CMK (cell line): Measurements from ENCODE around the gene DNAH8.
"Not testable (repeated sequence)": the region's sequence is repeated elsewhere in the genome, so short reads cannot be mapped to it uniquely, and the experiment has no call there.

Experiments used
- DNase-seq: peaks from one replicate; pipeline ENCODE4 v3.0.0-alpha.2; 2010; ENCODE audit warnings: low read depth

DNAH8 gene

GRCh38 chr6:38699702-38700101 lies 15.4 kb upstream of the DNAH8 start:
- DNase-seq: not testable (repeated sequence)

DNA sequence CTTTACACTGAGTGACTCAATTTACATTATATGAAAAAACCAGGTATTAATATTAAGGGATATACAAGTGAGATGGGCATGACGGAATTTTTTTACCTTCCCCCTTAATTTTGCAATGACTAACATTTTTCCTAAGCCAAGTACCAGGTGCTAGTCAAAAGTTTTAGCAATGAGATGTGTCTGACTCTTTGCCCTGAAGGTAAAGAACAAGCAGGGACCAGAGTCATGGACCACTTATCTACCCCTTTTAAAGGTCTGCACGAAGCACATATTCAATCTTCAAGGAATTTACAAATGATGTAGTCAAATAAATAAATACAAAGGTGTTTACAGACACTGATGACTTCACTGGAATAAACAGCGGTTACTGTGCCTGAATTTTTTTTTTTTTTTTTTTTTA lies 13.6 kb upstream of the DNAH8 start:
- no peak for DNase-seq

DNA sequence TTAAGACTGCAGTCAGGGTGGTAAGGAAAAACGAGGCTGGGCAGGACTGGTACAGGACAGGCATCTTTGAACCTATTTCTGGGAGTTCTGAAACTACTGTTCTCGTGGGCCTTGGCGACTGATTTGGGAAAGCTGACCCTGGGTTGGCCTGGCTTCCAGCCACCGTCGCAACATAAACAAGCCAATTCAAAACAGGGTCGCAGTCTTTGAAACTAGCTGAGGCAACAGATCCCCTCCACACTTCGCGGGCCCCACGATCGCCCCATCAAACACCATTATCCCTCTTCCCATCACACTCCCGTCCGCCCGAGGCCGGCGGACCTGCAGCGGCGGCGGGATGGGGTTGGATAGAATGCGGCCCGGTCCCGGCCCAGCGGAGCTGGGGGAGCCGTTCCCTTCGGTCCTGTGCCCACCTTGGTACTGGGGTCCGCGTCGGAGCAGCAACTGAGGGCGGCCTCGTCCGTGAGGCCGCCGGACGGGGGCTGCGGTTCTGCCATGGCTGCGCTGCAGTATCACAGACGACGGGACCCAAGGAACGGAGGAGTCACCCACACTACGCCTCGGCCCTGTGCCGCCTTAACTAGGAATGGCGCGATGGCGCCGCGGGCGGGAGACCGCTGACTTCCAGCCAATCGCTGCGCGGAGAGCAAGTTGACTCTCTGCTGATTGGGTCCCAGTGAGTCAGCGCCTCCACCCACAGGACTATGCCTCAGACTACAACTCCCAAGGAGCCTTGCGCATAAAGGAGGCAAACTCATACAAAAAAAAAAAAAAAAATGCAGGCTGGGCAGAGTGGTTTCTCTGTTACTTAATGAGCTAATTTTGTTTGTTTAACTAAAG lies 12.3 kb upstream of the DNAH8 start, which contains the start of gene GLO1:
GLO1 (minus strand) TSS at position 588 of the 840 bp plus-strand sequence; CDS start at position 497, 91 bp downstream.
- peak; percentile 97 for DNase-seq

- no peak for DNase-seq
These were observed 11.0 kb upstream of the DNAH8 start for GRCh38 chr6:38703949-38704590.

DNA sequence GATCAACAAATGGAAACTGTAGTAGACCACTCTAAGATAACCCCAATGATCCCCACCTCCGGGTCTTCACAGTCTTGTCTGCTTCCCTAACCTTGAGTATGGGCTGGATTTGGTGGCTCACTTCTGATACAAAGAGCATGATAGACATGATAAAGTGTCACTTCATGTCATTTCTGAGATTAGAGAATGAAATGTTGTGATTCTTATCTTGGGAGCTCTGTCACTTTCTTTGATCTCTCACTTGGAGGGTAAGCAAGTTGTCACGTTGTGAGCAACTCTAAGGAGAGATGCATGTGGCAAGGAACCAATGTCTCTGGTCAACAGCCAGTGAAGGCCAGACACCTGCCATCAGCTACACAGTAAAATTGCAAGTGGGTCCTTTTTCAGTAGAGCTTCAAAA lies 9.2 kb upstream of the DNAH8 start:
- DNase-seq: no peak

DNA sequence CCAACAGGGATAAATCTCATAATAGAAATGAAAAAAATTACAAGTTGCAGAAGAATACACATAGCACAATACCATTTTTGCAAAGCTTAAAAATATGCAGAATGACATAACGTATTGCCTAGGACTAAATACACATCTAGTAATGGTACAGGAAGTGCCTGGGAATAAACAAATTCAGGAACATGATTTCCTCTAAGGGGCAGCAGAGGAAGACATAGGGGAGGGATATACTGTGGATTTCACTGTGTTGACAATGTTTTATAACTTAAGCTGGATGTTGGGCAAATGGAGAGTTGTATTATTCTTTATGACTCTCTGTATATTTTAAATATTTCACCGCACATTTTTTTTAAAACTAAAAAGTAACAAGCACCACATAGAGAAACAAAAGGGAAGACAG lies 6.6 kb upstream of the DNAH8 start:
- DNase-seq: no peak

- DNase-seq: no peak
These were observed 1.3 kb upstream of the DNAH8 start for GRCh38 chr6:38713812-38714211.

DNA sequence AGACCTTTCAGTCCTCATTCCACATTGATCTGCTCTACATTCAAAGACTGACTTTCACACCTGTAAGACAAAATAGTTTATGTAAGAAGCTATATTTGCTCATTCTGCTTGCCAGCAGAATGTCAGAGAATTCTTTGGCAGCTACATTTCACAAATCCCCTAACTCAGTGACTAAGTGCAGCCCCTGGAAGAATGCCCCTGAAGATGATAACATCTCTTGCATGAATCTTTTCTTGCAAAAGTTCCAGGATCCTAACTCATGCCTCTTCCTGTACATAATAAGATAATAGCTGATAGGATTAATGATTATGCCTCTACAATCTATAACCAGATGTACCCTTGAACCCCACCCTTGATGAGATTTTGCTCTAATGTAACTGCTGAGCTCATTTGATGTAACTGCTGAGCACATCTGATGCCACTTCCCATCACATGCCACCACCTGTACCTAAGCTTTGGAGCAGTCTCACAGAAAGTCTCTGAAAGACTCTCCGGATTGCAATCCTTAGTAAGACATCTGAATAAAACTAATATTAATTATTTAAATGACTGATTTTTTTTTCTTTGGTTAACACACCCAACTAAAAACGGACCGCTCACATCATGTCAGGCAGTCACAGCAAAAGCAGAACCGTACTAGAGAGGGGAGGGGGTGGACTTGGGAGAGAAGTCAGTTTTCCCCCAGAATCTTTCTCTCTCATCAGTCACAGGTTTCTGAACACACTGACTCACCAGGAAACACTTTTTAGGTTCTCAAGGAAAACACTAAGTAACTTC lies 684 bp upstream of the DNAH8 start:
- DNase-seq: no peak

DNA sequence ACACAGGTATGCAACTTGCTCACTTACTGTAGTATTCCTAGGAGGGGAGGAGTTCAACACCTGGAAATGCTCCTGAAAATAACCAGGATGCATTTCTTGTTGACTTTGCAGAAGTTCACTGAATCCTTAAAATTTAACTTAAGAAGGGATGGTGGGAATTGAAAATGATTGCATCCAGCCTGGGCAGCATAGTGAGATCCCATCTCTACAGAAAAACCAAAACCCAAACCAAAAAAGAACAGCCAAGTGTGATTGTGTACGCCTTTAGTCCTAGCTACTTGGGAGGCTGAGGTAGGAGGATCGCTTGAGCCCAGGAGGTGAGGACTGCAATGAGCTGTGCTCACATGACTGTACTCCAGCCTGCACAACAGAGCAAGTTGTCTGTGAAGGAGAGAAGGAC lies 1.7 kb downstream of the DNAH8 start:
- no peak for DNase-seq

GRCh38 chr6:38719358-38719757 lies 4.2 kb downstream of the DNAH8 start:
- DNase-seq: no peak

- no peak for DNase-seq
These were observed 5.2 kb downstream of the DNAH8 start for GRCh38 chr6:38720295-38720694.

- no peak for DNase-seq
These were observed 6.9 kb downstream of the DNAH8 start for GRCh38 chr6:38722038-38722437.

DNA sequence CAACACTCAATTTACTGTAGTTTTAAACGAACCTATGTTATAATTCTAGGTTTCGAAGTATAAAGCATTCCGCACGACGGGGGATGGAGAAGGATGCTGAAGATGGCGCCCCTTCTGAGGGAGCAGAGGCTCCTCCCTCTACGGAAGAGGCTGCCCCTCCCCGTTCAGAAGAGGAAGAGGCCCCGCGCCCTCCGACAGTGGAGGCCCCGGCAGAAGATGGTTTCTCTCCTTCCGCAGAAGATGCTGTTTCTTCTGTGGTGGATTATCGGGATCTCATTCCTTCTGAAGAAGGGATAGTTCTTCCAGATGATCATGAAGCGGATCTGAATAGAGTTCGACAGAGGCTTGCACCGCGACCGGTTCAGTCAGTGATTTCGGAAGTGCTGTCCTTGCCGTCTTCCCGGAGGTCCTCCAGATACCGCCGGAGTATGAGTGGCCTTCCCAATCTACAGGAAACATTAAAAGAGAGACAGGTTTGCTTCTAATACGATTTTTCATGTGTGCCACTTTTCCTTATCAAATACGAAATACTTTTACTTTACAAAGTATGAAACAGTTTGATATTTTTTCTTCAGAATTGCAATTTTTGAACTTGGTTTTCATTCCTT lies 7.7 kb downstream of the DNAH8 start:
- DNase-seq: no peak

GRCh38 chr6:38723783-38724182 lies 8.7 kb downstream of the DNAH8 start:
- DNase-seq: no peak

- no peak for DNase-seq
These were observed 9.2 kb downstream of the DNAH8 start for GRCh38 chr6:38724343-38724742.

GRCh38 chr6:38725414-38726183 lies 10.5 kb downstream of the DNAH8 start:
- DNase-seq: no peak

GRCh38 chr6:38728203-38728602 lies 13.1 kb downstream of the DNAH8 start:
- no peak for DNase-seq

DNA sequence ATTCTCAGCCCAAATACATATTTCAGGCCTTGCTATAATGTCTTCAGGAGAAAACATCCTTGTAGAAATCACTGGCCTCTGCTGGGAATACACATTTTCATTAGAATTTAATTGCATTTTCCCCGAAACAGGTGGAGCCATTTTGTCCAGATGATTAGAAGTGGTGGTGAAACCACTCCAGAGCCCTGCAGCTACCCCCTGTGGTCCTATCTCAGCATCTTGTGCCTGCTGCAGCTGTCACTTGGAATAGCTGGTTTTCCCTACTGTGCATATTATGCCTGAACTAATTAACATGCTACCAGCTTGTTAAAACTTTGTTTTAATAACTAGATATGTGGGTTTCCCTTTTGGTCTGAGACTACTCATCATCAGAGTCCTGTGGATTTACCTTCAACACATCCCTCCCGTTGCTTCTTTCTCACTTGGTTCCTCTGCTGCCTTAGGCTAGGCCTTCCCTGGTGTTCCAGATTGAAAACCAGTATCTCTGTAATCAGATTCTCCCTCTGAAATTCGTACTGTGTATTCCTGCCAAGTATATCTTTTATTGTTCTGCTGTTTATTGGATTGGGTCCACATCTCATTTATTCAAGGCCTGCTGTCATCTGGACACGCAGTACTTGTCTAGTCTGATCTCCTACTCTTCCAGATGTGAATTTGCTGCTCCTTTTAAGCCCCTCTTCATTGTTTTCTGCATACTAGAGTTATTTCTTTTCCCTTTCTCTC lies 15.2 kb downstream of the DNAH8 start:
- no peak for DNase-seq

DNA sequence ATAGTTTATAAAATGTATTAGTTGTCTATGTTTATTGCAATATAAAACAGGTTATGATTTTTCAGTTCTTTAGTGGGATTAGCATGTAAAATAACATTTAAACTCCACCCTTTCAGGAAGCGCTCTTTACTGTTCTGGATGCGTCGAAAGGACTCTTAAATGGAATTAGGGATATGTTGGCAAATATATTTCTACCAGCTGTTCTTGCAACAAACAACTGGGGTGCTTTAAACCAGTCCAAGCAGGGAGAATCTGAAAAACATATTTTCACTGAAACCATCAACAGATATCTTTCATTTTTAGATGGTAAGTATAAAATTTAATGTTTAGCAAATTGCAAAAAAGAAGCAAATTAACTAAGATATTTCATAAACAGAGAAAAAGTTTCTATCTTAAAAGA lies 21.8 kb downstream of the DNAH8 start:
- DNase-seq: no peak

DNA sequence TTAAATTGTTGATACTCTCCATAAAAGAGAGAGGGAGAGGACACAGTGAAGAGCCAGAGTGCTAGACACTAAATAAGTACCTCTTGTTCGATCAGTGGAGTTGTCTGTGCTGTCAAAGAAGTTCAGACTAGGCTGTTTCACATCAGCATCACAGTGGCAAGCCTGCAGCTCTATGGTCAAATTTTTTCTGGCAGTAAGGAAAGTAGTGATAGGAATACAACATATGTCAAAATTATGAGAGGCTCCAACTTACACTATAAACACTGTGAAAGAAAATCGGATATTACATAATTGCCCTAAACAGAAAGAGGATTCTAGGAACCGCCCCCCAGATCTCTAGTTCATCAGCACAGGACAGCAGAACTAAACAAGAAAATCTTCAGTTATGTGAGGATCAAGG lies 23.1 kb downstream of the DNAH8 start:
- DNase-seq: no peak

DNA sequence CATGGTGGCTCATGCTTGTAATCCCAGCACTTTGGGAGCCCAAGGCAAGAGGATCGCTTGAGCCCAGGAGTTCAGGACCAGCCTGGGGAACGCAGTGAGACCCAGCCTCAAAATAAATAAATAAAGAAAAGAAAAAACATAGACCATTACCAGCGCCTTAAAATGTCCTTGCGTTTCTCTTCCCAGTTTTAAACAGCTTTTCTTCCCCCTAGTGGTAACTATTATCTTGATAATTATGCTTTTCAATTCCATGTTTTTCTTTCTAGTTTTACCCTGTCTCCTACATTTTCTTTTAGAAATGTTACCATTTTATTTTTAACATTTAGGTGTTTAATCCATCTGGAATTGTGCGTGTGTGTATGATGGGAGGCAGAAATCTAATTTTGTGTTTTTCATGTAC lies 24.4 kb downstream of the DNAH8 start:
- no peak for DNase-seq
